Renal pelvis (tissue), 4 donors: ENCODE results near the gene SDHA. TPM values are rescaled to one million over a fixed set of nuclear protein-coding genes. Genes with fewer than 3 reads are reported as not detected.

ENCODE experiments used
- DNase-seq: peaks from one replicate; pipeline ENCODE4 v3.0.0-alpha.2; 2013
- polyA plus RNA-seq, 3 donors: library from polyadenylated mRNA; unstranded; fragments of 120-200 nt; gene quantifications; one replicate each; pipeline ENCODE4 v1.2.1, GENCODE V29; 2013; ENCODE audit not compliant: insufficient read length in 3 of 3

Gene SDHA
- polyA plus RNA-seq, 3 donors = 146 to 161 (median 150) TPM

DNA sequence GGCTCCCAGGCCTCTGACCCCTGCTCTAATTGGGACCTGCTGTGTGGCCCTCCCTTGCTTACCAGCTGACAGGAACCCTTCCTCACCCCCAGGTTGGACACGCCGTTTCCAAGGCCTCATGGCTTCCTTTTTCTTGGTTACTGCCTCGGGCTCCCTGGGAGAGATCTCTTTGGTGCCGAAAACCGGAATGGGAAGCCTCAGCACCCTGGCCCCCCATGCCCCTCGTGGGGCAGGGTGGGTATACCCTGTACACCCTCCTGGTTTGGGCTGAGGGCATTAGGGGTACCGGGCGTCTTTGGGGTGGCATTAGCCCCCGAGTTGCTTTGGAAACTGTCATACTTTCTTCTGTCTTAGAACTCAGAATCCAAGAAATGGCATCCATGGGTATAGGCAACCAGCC, 37.0 kb upstream of the SDHA start:
- no peak for DNase-seq

DNA sequence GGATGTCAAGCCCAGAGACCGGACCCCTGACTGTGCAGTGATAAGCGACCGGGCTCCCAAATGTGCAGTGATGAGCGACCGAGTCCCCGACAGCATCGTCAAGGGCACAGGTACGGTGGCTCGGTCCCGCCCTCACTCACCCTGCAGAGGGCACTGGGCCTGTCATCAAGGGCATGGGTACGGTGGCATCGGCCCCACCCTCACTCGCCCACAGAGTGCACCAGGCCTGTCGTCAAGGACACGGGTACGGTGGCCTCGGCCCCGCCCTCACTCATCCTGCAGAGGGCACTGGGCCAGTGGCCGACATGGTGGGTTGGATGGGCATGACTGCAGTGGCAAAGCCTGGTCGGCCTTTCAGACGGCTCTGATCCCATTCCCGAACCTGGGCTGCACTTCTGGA, 36.6 kb upstream of the SDHA start:
- no peak for DNase-seq

- DNase-seq = no peak
These were observed 36.0 kb upstream of the SDHA start for GRCh38 chr5:182126-182525.

DNA sequence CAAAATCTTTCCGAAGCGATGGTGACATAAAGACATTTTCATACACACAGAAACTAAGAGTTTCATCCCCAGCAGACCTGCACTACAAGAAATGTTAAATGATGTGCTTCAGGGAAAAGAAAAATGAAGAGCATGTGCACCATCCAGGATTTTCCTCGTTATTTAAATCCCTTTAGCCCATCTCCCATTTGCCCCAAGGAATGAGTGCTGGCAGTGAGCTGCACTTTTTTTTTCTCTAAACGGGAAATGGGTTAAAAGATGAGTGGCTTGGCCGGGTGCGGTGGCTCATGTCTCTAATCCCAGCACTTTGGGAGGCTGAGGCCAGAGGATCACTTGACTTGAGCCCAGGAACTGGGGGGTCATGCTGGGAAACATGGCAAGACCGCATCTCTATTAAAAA, 33.6 kb upstream of the SDHA start:
- no peak for DNase-seq

GRCh38 chr5:185095-186070, 32.7 kb upstream of the SDHA start:
- no peak for DNase-seq

GRCh38 chr5:186091-187041, 31.8 kb upstream of the SDHA start:
- DNase-seq = no peak

- DNase-seq = no peak
These were observed 31.1 kb upstream of the SDHA start for GRCh38 chr5:187042-187431.

DNA sequence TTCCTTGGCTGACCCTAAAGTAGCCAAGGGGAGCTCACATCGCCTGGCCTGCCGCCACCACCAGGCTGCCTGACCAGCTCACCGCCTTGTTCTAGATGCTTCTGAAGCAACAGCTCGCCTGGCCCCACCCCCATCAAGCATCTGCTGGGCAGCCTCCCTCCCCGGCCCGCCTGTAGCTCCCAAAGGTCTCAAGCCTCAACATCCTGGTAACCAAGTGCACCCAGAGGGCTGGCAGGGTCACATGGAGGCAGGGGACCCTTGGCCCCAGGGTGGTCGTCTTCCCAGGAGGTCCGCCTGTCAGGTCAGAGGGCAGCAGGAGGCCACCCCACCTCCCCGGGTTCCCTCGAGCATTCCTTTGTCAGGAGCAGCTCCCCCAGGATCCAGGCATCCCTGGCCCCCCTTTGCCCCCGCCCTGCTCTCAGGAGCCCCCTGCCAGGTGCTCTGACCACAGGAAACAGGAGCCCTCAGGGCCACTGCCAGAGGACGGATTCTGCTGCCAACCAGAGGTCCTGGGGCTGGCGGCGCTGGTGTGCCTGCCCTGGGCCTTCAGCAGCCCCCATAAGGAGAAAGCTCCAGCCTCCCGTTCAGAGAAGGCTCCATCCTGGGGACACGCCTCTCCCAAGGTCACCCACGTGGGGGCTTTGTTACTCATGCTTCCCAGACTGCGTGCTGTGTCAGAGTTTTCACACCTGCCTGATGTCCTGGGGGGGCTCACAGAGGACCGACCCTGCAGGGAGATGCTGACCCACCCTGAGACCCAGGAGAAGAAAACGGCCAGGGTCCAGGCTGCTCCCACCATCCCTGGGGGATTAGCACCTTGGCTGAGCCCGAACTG, 30.3 kb upstream of the SDHA start:
- no peak for DNase-seq

- peak; percentile 84 for DNase-seq
These were observed 29.3 kb upstream of the SDHA start for GRCh38 chr5:188488-189481.

- no peak for DNase-seq
These were observed 28.6 kb upstream of the SDHA start for GRCh38 chr5:189486-189885.

GRCh38 chr5:189976-190365, 28.1 kb upstream of the SDHA start:
- DNase-seq = no peak

DNA sequence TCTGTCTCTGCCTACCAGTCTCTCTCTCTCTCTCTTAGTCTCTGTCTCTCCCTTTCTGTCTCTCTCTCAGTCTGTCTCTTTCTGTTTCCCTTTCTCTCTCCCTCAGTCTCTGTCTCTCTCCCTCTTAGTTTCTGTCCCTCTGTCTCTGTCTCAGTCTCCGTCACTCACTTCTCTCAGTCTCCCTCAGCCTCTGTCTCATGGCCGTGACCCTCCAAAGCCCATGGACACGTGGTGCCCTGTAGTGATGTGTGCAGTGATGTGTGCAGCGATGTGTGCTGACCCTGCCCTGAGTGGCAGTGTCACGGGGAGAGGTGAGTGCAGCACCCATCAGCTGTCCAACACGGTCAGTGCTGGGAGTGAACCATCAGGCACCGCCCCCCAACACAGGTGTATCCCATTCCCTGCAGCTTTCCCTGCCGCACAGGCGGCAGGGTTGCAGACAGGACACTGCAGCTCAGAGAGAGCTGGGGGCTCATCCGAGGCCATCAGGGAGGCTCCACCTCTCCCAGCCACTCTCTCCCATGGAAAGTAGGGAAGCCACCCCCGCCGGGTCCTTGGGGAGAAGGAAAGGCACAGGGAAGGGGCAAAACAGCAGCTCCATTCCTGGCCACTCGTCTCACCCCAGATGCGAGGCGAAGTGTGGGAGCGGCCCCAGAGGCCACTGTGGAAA, 27.6 kb upstream of the SDHA start:
- no peak for DNase-seq

DNA sequence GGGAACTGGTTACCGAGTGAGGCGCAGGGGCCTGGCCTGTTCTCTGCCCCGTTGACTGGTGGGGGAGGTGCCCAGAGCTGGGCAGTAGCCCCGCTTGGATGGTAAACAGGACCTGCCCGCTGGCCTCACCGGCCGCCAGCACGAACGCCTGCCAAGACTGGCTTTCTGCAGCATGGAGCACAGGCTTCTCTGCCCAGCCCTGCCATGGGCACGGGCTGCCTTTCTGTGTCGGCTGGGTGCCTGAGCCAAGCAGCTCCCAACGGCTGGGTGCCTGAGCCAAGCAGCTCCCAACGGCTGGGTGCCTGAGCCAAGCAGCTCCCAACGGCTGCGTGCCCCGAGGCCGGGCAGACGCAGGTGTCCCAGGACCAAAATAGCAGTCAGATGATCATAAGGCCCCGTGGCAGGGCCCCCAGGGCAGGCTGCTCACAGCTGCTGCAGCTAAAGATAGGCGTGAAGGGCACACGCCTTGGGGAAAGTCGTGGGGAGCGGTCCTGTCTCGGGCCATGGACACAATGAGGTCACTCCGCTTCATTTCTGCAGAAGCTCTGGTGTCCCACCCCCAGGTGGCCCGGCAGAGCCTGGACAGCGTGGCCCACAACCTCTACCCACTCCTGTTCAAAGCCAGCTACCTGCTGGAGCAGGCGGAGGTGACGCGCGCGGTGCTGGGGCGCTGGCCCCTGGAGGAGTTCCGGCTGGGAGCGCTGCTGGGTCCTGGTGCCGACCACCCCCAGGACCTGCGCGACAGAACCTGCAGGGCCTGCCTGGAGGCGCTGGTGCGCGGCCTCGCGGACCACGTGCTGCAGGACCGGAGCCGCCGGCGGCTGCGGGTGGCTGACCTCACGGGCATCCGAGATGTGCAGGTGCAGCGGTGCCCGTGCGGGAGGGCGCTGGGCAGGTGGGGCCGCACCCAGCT, 26.8 kb upstream of the SDHA start, which contains the start of gene LRRC14B:
TSS of gene LRRC14B (plus strand) at position 460 of the 913 bp plus-strand sequence. CDS start at position 504, 44 bp downstream.
- DNase-seq = no peak

GRCh38 chr5:191949-192690, 26.0 kb upstream of the SDHA start:
- no peak for DNase-seq

- no peak for DNase-seq
These were observed 25.5 kb upstream of the SDHA start for GRCh38 chr5:192691-192969.

GRCh38 chr5:192970-193831, 24.9 kb upstream of the SDHA start:
- no peak for DNase-seq

GRCh38 chr5:194102-194501, 24.0 kb upstream of the SDHA start:
- DNase-seq = no peak
